ENCODE measurements around the gene DHRS1. TPM values are rescaled to one million over a fixed set of nuclear protein-coding genes. Genes with fewer than 3 reads are reported as not detected.

The DHRS1 gene
- total and polyA plus RNA-seq, 3 donors from 2014 or later = 19.2 to 24.6 (median 22.5) TPM

- Histone ChIP-seq H3K36me3 (ENCODE audit: low read depth, missing control alignments) (no peaks in the 10 kb centered on the region), H3K9me3 (no peaks in the 10 kb centered on the region), H3K27me3 (no peaks in the 10 kb centered on the region), H3K4me1 (peaks cover 4% of the 10 kb centered on the region), H3K4me3 (peak overlapping the region in 1 of 2 donors; percentile 34), H3K27ac (no peak overlapping the region)
- TF ChIP-seq POLR2A (IDR thresholded peaks at IDR 0.05) (no peak), CTCF (IDR thresholded peaks at IDR 0.05) (no peak)
- intact Hi-C loops (cut with DNase I; ENCODE audit: low total_unique reads) = no loop called here
- no peak for DNase-seq
- 23 to 42% methylated on average over 18 of the region's 18 CpGs for WGBS, 2 donors
Measured at GRCh38 chr14:24316597-24316950, 17.0 kb upstream of the DHRS1 start.

DNA sequence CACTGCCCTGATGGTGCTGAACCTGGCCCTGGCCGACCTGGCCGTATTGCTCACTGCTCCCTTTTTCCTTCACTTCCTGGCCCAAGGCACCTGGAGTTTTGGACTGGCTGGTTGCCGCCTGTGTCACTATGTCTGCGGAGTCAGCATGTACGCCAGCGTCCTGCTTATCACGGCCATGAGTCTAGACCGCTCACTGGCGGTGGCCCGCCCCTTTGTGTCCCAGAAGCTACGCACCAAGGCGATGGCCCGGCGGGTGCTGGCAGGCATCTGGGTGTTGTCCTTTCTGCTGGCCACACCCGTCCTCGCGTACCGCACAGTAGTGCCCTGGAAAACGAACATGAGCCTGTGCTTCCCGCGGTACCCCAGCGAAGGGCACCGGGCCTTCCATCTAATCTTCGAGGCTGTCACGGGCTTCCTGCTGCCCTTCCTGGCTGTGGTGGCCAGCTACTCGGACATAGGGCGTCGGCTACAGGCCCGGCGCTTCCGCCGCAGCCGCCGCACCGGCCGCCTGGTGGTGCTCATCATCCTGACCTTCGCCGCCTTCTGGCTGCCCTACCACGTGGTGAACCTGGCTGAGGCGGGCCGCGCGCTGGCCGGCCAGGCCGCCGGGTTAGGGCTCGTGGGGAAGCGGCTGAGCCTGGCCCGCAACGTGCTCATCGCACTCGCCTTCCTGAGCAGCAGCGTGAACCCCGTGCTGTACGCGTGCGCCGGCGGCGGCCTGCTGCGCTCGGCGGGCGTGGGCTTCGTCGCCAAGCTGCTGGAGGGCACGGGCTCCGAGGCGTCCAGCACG, 16.4 kb upstream of the DHRS1 start:
- H3K27me3 ChIP-seq = no peaks in the 10 kb centered on the region
- no peak overlapping the region for H3K27ac ChIP-seq
- H3K9me3 ChIP-seq = no peaks in the 10 kb centered on the region
- 39 to 50% methylated on average over 14 to 70 of the region's 70 CpGs for WGBS, 2 donors
- DNase-seq = peak; percentile 48
- intact Hi-C loops (cut with DNase I; ENCODE audit: low total_unique reads) = no loop called here
- H3K4me3 ChIP-seq = peak overlapping the region in 1 of 2 donors; percentile 34
- H3K36me3 ChIP-seq (ENCODE audit: low read depth, missing control alignments) = no peaks in the 10 kb centered on the region
- TF ChIP-seq POLR2A (IDR thresholded peaks at IDR 0.05) (no peak), CTCF (IDR thresholded peaks at IDR 0.05) (peak in 1 of 3 experiments; percentile 14)
- peaks cover 9% of the 10 kb centered on the region for H3K4me1 ChIP-seq

GRCh38 chr14:24315243-24315806, 15.7 kb upstream of the DHRS1 start:
- DNase-seq = no peak
- TF ChIP-seq CTCF (IDR thresholded peaks at IDR 0.05) (no peak), POLR2A (IDR thresholded peaks at IDR 0.05) (no peak)
- Histone ChIP-seq H3K27ac (no peak overlapping the region), H3K27me3 (no peaks in the 10 kb centered on the region), H3K9me3 (no peaks in the 10 kb centered on the region), H3K4me1 (peaks cover 12% of the 10 kb centered on the region), H3K4me3 (no peak overlapping the region), H3K36me3 (ENCODE audit: low read depth, missing control alignments) (no peaks in the 10 kb centered on the region)
- intact Hi-C loops (cut with DNase I; ENCODE audit: low total_unique reads) = no loop called here
- 67 to 84% methylated on average over 10 of the region's 10 CpGs for WGBS, 2 donors

DNA sequence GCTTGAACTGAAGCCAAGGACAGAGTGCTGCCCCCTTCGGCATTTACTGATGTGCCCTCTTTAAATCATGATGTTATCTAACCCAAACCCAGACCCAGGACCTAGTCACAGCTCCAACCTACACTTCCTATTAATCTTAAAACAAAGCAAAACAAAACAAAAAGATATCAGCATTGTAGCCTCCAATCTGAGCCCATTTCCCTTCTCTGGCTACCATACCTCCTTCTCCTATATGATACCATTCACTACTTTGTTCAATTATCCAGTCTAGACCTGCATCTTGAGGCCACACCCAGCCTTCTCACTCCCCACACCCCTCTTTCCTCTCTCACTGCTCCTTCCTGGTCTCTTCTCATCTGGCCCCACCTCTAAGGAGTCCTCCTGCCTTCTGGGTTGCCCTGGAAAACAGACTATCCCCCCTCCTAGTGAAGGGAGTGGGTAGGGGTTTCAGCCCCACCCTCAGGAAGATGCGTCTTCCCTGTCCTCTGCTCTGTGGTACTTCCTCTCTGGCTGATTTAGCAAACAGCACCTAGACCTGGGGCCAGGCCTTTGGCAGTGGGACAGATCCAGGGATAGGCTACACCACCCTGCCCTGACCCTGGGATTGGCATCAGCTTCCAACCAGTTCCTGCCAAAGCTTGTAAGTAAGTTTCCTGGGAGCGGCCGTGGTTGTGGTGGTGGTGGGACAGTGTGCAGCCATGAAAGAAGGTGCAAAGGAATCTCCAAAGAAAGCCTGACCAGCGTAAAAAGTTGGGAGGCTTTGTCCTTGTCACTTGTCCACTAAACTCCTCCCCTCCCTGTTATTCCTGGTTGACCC, 15.0 kb upstream of the DHRS1 start:
- Histone ChIP-seq H3K36me3 (ENCODE audit: low read depth, missing control alignments) (no peaks in the 10 kb centered on the region), H3K4me1 (peaks cover 18% of the 10 kb centered on the region), H3K27ac (no peak overlapping the region), H3K27me3 (no peaks in the 10 kb centered on the region), H3K4me3 (no peak overlapping the region), H3K9me3 (no peaks in the 10 kb centered on the region)
- intact Hi-C loops (cut with DNase I; ENCODE audit: low total_unique reads) = no loop called here
- TF ChIP-seq CTCF (IDR thresholded peaks at IDR 0.05) = no peak
- no peak for TF ChIP-seq POLR2A (IDR thresholded peaks at IDR 0.05)
- 76 to 80% methylated on average over 5 of the region's 5 CpGs for WGBS, 2 donors
- no peak for DNase-seq

Data from testis (tissue), 3 donors.